ENCODE measurements around the gene MAVS.

- TF ChIP-seq POLR2AphosphoS5 (IDR thresholded peaks at IDR 0.05; ENCODE audit: low read depth, low read length) = no peak
- no peak for TF ChIP-seq REST (IDR thresholded peaks at IDR 0.05; ENCODE audit: insufficient read depth in 1 of 2, low read depth in 2 of 2, low read length in 2 of 2)
Observed at GRCh38 chr20:3839328-3839727, 7.3 kb upstream of the MAVS start.
